ENCODE results near the gene NIN.

- TF ChIP-seq POLR2AphosphoS5 (IDR thresholded peaks at IDR 0.05; ENCODE audit: low read depth, low read length) (no peak), TAF1 (IDR thresholded peaks at IDR 0.05; ENCODE audit: borderline replicate concordance, low read depth, low read length) (no peak), POLR2A (IDR thresholded peaks at IDR 0.05; ENCODE audit: low read depth, low read length) (no peak)
Measured at GRCh38 chr14:50864237-50864636, 33.3 kb upstream of the NIN start.
